Neutrophil (primary cell): ENCODE data around the gene PPP6R3.

ENCODE experiments used
- H3K27ac ChIP-seq: fragments of 200-600 bp; sonication (generic); 2 replicates; pipeline ENCODE4 v1.5.1; 2016; ENCODE audit warnings: mild to moderate bottlenecking, moderate library complexity
- H3K27me3 ChIP-seq: fragments of 200-600 bp; sonication (generic); 2 replicates; pipeline ENCODE4 v1.6.0; 2016; ENCODE audit warnings: mild to moderate bottlenecking
- H3K36me3 ChIP-seq: fragments of 200-600 bp; sonication (generic); 2 replicates; pipeline ENCODE4 v1.5.1; 2017
- H3K4me1 ChIP-seq, 2 experiments: fragments of 200-600 bp in 1 of 2; sonication (generic) in 1 of 2; 1 replicate in 1 of 2; 2 replicates in 1 of 2; pipeline versions ENCODE4 v1.5.1 to v1.6.1; 2013 to 2016; ENCODE audit warnings: low read depth in 1 of 2, low read length in 1 of 2, mild to moderate bottlenecking in 1 of 2, moderate library complexity in 1 of 2; ENCODE audit not compliant: control insufficient read depth in 1 of 2, insufficient read depth in 1 of 2
- H3K4me3 ChIP-seq, 2 experiments: fragments of 200-600 bp in 1 of 2; sonication (generic) in 1 of 2; 1 replicate in 1 of 2; 2 replicates in 1 of 2; pipeline ENCODE4 v1.5.1; 2013 to 2016; ENCODE audit warnings: low read depth in 1 of 2, low read length in 1 of 2, mild to moderate bottlenecking in 1 of 2, moderate library complexity in 1 of 2
- H3K9me3 ChIP-seq: fragments of 200-600 bp; sonication (generic); 2 replicates; pipeline ENCODE4 v1.5.1; 2016
- TF ChIP-seq, protein P1 (sequence below): fragments of 200-600 bp; sonication (generic); IDR thresholded peaks from 2 replicates; pipeline ENCODE4 v1.5.1; 2016; ENCODE audit warnings: antibody characterized with exemption

The PPP6R3 gene

DNA sequence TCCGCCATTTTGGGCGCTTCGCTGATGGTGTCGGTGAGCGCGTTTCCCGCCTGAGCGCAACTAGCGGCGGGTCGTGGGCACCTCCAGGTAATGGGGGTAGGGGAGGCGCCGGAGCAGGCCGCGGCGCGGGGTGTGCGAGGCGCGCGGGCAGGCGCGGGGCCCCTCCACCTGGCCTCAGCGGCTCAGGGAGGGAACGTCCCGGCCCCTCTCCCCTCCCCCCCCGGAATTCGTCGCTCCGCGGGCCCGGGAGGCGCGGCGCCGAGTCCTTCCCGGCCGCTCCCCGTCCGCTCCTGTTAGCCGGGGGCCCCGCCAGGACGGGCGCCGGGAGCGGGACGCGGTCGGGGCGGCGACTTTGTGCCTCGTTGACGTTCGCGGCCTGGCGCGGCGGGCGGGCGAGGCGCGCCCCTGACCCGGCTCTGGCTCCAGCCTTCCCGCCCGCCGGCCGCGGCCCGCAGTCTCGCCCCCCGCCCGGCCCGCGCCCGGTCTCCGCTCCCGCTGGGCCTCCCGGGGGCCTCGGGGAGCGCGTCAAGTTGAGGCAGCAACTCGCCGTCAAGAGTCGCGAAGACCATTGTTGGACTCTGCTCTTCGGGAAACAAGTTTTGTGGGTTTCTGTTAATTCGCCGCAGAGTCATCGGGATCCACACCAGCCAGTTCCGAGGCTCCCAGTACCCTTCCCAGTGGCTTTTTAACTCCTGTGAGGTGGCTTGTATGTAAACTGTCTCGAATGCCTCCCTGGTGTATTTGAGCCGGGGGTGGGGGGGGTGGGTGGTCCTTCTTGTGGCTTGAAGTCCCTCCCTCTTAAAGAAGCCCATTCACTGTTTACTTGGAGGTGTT lies at the start of gene PPP6R3:
PPP6R3 (plus strand) TSS at position 12 of the 834 bp plus-strand sequence. CDS start 76,913 bp downstream, outside the sequence.
- peak within 1 kb of the TSS; percentile 86 to 94 for H3K4me3 ChIP-seq
- TF ChIP-seq, protein P1, sequence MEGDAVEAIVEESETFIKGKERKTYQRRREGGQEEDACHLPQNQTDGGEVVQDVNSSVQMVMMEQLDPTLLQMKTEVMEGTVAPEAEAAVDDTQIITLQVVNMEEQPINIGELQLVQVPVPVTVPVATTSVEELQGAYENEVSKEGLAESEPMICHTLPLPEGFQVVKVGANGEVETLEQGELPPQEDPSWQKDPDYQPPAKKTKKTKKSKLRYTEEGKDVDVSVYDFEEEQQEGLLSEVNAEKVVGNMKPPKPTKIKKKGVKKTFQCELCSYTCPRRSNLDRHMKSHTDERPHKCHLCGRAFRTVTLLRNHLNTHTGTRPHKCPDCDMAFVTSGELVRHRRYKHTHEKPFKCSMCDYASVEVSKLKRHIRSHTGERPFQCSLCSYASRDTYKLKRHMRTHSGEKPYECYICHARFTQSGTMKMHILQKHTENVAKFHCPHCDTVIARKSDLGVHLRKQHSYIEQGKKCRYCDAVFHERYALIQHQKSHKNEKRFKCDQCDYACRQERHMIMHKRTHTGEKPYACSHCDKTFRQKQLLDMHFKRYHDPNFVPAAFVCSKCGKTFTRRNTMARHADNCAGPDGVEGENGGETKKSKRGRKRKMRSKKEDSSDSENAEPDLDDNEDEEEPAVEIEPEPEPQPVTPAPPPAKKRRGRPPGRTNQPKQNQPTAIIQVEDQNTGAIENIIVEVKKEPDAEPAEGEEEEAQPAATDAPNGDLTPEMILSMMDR, result no peak
- no peaks in the 10 kb centered on the region for H3K9me3 ChIP-seq
- H3K36me3 ChIP-seq, result peaks cover 4% of the 10 kb centered on the region
- peaks cover 24 to 33% of the 10 kb centered on the region in 2 experiments for H3K4me1 ChIP-seq
- no peaks in the 10 kb centered on the region for H3K27me3 ChIP-seq
- peak within 1 kb of the TSS; percentile 98 for H3K27ac ChIP-seq

DNA sequence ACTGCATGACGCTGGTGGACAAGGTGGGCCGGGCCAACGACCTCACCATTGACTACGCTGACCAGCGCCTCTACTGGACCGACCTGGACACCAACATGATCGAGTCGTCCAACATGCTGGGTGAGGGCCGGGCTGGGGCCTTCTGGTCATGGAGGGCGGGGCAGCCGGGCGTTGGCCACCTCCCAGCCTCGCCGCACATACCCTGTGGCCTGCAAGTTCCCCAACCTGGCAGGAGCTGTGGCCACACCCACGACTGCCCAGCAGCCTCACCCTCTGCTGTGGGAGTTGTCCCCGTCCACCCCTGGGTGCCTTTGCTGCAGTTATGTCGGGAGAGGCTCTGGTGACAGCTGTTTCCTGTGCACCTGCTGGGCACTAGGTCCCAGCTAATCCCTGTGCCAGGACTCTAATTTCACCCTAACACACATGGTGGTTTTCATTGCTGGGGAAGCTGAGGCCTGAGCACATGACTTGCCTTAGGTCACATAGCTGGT lies 49.0 kb upstream of the PPP6R3 start:
- no peak overlapping the region for H3K4me3 ChIP-seq
- no peaks in the 10 kb centered on the region for H3K4me1 ChIP-seq
- TF ChIP-seq, protein P1, result no peak
- H3K27me3 ChIP-seq, result no peaks in the 10 kb centered on the region
- no peak overlapping the region for H3K27ac ChIP-seq
- no peaks in the 10 kb centered on the region for H3K36me3 ChIP-seq
- no peaks in the 10 kb centered on the region for H3K9me3 ChIP-seq

DNA sequence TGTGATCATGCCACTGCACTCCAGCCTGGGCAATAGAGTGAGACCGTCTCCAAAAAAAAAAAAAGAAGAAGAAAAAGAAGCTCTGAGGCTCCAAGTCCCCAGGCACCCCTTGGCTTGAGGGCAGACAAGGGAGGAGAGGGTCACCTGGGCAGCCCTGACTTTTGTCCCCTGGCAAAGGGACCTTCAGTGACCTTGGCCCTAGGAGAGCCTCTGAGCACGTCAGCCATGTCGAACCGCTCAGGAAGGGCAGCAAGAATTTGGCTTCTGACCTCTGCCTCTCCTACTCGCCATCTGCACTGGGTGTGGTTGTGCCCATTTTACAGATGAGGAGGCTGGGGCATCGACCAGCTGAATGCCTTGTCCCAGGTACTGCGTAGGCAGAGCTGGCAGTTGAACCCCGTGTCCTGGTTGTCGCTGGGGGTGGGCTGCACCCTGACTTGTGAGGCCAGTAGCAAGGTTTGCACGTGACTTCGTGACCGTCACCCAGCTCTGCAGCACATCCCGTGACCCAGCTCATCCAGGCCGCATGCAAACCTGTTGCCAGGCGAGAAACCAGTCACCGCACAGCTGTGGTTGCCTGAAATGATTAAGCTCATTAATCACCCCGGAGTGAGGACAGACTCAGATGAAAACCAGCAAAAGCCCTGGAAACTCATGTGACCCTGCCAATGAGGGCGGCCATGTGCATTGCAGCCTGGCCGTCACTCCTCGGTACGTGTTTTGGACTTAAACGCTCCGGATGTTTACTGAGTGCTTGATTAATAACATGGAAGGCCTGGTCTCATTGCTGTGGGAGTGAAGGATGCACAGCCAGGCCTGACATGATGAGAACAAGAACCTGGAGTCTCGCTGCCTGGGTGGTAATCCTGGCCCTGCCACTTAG lies 47.7 kb upstream of the PPP6R3 start:
- no peak overlapping the region for H3K27ac ChIP-seq
- no peaks in the 10 kb centered on the region for H3K36me3 ChIP-seq
- H3K9me3 ChIP-seq, result no peaks in the 10 kb centered on the region
- TF ChIP-seq, protein P1, result no peak
- no peak overlapping the region for H3K4me3 ChIP-seq
- no peaks in the 10 kb centered on the region for H3K27me3 ChIP-seq
- H3K4me1 ChIP-seq, result no peaks in the 10 kb centered on the region

DNA sequence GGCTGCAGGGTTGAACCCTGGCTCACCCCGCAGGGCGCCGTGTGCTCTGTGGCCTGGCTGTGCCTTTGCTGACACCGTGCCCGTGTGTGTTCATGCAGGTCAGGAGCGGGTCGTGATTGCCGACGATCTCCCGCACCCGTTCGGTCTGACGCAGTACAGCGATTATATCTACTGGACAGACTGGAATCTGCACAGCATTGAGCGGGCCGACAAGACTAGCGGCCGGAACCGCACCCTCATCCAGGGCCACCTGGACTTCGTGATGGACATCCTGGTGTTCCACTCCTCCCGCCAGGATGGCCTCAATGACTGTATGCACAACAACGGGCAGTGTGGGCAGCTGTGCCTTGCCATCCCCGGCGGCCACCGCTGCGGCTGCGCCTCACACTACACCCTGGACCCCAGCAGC lies 47.0 kb upstream of the PPP6R3 start:
- Histone ChIP-seq H3K27me3 (no peaks in the 10 kb centered on the region), H3K36me3 (no peaks in the 10 kb centered on the region), H3K27ac (no peak overlapping the region), H3K4me1 (no peaks in the 10 kb centered on the region), H3K4me3 (no peak overlapping the region), H3K9me3 (no peaks in the 10 kb centered on the region)
- TF ChIP-seq, protein P1, result no peak

GRCh38 chr11:68414496-68415221 lies 45.9 kb upstream of the PPP6R3 start:
- TF ChIP-seq, protein P1, result no peak
- Histone ChIP-seq H3K27me3 (no peaks in the 10 kb centered on the region), H3K27ac (no peak overlapping the region), H3K9me3 (no peaks in the 10 kb centered on the region), H3K4me3 (no peak overlapping the region), H3K36me3 (no peaks in the 10 kb centered on the region), H3K4me1 (no peaks in the 10 kb centered on the region)
